HG02759 (cell line): ENCODE measurements around the gene EFHD2.
"Not testable (repeated sequence)": the region's sequence is repeated elsewhere in the genome, so short reads cannot be mapped to it uniquely, and the experiment has no call there.

Experiments used
- ATAC-seq: cut with Tn5 transposase; IDR thresholded peaks from one replicate; pipeline ENCODE4 v1.9.1; 2021; ENCODE audit warnings: mild to moderate bottlenecking, moderate library complexity; ENCODE audit not compliant: unreplicated experiment

Gene EFHD2

DNA sequence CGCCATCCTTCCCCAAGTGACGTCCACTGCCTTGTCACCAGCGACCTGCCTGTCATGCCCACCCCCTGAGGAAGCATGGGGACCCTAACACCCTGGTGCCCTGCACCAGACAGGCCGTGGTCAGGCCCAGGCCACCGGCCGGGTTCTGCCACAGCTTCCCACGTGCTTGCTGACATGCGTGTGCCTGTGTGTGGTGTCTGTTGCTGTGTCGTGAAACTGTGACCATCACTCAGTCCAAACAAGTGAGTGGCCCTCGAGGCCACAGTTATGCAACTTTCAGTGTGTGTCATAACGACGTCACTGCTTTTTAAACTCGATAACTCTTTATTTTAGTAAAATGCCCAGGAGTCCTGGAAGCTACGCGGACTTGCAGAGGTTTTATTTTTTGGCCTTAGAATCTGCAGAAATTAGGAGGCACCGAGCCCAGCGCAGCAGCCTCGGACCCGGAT, 20.0 kb downstream of the EFHD2 start:
- ATAC-seq, result no peak

DNA sequence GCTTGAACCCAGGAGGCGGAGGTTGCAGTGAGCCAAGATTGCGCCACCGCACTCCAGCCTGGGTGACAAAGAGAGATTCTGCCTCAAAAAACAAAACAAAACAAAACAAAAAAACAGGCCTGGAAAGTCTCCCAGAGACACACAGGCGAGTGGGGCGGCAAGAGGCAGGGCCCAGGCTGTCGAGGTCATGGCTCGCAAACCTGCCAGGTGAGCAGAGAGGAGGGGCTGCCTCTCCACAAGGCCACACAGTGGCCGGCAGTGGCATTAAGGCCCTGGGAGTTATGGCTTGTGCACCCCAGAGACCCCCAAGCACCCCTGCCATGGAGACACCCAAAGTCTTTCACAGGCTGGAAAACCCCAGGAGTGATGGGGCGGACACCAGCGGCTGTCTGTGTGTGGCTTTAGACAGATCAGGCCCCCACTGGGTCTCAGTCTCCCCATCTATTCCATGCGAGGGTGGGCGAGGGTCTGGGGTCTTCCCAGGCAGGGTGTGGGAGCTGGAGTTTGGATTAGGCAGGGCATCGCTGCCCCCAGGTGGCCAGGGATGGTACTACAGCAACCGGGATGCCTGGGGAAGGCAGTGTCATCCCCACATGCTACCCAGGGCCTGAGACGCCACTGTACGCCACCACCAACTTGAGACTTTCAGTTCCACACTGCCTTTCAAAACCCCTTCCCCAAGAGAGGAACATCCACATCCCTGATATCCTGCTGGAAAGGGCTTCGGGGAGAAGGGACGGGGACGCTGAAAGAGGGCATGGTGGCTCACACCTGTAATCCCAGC, 21.3 kb downstream of the EFHD2 start:
- no peak for ATAC-seq

DNA sequence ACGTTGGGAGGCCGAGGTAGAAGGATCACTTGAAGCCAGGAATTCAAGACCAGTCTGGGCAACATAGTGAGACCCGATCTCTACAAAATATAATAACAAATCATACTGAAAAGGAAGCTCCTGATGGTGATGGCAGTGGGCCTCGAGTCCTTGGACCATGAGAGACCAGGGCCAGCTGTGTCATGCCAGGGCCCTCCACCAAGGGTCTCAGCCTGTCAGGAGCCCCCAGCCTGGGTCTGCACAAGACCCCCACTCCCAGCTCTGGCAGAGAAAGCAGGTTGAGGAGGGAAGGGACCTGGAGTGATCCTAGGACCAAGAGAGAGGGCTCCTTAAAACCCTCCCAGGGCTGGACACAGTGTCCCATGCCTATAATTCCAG, 21.9 kb downstream of the EFHD2 start:
- ATAC-seq, result no peak

DNA sequence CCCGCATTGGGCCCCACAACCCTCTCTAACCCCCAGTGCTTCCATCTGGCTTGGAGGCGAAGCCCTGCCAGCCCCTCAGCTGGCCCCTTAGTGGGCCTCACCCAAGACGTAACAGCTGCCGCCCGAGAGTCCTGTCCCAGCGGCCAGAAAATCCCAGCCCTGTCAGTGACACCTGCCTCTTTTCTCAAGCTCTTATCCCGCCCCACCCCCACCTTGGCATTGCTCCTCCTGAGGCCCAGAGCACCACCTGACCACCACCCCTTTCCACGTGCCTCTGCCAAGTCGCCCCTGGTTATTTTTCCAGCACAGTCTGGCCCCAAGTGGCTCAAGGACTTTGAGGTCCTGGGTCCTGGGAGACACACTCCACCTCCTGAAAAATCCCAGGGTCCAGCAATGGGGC, 22.6 kb downstream of the EFHD2 start:
- ATAC-seq, result no peak

DNA sequence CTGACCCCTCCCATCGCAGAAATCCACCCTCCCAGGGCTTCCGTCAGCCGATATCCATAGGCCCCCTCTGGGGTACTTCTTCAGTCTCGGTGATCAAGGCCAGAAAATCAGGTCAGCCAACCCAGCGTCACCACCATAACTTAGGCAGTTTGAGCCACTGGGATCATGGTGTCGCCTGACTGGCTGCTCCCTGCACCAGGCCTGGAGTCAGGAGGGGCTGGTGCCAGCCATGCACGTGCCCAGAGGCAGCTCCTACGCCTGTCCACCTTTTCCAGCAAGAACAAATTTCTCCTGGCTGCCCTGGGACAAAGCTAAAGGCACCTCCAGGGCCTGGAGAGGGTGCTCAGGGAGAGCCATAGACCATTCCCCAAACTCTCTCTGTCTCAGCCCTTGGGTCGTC, 23.8 kb downstream of the EFHD2 start:
- ATAC-seq, result no peak

DNA sequence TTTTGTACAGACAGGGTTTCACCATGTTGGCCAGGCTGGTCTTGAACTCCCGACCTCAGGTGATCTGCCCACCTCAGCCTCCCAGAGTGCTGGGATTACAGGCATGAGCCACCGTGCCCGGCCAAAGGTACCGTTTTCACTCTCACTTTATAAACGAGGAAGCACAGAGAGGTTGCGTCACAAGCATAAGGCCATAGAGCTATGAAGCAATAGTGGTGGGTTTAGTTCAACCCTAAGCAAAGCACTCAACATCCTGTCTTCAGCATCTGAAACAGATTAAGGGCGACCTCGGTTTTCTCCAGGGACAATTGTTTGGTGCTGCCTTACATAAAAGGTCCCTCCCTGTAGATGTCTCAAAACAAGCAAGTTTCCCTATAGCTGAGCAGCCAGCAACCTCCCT, 25.1 kb downstream of the EFHD2 start:
- not testable (repeated sequence) for ATAC-seq

DNA sequence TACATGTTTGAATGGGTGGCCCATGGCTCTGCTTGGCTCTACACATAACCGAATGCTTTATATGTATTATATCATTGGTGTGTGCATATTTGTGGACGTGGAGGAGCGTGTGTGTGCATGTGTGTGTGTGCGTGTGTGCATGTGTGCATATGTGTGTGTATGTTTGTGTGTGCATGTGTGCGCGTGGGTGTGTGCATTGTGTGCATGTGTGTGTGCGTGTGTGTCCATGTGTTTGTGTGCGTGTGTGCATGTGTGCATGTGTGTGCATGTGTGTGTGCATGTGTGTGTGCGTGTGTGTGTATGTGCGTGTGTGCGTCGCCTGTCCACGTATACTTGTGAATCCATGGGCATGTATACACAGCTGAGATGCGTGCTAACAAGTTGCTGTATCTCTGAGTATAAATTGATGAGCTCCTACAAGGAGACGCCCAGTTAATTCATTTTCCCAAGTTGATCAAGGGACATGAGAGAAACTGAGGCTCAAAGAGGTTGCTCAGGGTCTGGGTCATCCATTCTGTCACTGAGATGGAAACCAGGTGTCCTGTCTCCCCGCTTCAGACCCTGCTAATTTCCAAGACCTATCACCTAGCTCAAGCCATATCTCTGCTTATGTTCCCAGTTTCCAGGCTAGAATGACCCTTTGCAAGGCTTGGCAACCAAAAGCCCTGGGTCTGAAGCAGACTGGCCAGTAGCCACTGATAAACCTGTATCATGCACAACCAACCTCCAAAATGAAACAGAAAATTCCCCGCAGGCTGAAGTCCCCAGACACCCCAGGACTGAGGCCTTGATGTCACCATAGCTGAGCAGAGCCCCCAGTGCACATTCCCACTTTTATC, 25.8 kb downstream of the EFHD2 start:
- ATAC-seq, result no peak

DNA sequence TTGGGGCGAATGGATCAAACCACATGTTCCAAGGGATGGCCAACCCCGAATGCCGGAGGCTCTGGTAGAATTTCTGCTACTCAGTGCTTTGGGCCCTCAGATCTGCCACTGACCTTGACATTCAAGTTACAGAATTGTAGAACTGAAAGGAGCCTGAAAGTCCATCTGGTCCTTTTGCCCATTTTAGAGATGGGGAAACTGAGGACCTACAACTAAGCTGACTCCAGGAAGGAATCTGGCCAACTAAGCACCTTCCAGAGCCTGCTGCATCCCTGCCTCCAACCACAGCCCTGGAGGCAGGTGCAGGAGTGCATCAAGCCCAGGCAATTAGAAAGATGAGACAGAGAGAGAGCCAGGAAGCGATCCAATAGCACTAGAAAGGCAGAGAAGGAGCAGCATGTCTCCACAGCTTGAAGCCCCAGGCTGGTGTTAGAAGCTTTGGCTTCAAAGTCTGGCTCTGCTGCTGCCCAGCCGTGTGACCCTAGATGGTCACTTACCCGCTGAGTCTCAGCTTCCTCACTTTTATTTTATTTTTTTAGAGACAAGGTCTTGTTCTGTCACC, 27.3 kb downstream of the EFHD2 start:
- ATAC-seq, result no peak

DNA sequence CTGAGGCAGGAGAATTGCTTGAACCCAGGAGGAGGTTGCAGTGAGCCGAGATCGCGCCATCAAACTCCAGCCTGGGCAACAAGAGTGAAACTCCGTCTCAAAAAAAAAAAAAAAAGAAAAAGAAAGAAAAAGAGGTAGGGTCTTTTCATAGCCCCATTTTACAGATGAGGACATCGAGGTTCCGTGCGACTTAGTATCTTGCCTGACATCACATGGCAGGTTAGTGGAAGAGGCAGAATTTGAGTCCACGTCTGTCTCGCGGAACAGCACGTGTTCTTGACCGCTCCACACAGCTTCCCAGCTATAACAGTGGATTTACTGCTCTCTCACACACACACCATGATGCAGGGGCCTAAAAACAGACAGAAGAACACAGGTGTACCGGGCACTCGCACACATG, 29.6 kb downstream of the EFHD2 start:
- no peak for ATAC-seq

DNA sequence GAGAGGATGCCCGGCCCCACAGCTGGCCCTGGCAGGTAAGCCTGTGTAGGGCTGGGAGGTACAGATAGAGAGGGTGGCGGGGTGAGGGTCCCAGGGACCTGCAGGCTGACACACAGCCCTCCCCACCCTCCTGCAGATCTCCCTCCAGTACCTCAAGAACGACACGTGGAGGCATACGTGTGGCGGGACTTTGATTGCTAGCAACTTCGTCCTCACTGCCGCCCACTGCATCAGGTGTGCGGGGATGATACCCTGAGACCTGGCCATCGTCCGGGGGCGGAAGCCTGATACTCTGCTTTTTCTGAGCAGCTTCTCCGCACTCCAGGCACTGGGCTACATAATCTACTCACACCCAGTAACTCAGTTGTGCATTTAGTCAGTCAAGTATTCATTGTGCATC, 30.7 kb downstream of the EFHD2 start:
- no peak for ATAC-seq

DNA sequence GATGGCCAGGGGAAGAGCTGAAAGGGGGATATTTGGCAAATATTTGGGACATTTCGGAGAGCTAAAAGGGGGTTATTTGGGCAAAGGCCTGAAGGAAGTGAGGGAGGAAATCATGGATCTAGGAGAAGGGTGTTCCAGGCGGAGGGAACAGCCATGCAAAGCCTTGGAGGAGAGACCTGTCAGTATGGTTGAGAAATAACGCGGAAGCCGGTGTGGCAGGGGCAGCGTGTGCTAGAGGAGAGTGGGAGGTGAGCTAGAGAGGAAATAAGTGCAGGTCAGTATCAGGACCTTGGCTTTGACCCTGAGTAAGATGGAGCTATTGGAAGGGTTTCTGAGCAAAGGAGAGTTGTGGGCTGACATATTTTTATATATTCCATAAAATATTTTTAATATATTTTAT, 31.6 kb downstream of the EFHD2 start:
- ATAC-seq, result no peak

DNA sequence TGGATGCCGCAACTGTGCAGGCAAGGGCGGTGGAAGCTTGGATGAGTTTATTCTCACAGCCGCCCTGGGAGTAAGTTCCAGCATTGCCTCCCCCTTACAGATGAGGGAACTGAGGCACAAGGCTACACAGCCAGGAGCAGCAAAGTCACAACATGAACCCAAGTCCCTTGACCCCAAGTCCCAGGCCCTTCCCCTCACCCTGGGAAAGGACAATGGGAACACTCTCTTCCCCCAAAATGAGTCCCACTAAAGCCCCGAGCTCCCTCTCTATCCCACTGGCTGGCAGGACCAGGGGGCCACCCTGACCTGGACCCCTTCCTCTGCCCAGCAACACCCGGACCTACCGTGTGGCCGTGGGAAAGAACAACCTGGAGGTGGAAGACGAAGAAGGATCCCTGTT, 32.4 kb downstream of the EFHD2 start:
- no peak for ATAC-seq

DNA sequence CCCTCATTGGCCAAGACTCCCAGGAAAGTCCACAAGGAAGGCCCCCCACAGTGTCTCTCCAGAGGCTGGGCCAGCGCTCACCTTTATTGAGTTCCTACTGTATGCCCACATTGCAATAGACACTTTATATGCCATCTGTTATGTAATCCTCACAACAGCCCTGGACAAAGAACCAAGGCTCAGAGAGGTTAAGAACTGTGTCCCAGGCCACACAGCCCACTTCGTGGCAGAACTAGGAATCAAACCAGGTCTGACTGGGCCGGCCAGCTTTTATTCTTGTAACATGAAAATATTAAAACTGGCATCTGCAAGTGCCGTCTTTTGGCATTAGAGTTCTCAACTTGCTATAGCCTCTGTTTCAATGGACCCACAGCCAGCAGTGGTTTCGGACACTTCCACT, 33.1 kb downstream of the EFHD2 start:
- ATAC-seq, result no peak

DNA sequence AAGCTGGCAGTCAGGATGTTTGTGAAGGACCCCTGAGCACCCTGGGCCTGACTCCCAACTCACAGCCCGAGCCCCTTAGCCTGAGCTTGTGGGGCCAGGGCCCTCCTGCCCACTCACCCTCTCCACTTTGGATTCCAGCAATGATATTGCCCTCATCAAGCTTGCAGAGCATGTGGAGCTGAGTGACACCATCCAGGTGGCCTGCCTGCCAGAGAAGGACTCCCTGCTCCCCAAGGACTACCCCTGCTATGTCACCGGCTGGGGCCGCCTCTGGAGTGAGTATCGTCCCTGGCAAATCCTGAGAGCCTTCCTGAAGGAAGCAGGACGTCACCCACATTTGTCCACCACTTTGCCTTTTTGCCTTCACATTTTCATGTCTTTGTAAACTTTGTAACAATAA, 33.6 kb downstream of the EFHD2 start:
- ATAC-seq, result no peak

DNA sequence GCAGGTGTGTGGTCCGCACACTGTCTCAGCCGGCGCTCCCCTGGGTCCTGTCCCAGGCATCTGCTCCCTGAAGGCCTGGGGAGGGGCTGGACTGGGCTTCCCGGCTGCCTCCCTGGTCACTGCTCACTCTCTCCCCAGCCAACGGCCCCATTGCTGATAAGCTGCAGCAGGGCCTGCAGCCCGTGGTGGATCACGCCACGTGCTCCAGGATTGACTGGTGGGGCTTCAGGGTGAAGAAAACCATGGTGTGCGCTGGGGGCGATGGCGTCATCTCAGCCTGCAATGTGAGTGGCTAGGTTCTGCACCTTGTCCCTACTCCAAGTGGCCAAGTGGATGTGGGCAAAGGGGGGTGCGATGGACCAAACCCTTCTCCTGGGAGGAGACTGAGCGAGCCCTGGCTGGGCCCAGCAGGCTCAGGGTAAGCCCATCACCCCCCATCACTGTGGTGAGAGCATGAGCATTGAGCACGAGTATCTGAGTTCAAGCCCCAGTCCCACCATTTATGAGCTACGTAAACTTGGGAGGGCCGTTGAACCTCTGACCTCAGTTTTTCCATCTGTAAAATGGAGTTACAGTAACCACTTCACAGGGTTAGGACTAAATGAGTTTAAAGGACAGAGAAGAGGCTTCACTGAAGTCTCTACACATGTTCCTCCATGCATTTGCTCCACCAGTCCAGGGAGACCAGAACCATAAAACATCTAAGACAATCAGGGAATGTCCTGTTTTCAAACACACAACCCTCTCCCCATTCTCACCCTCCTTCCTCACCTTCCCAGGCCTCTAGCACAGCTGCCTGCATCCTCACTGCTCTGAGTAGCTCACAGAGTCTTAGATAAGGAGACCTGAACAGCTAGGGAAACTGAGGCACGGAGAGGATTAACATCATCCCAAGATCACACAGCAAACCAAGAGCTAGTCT, 35.0 kb downstream of the EFHD2 start:
- ATAC-seq, result no peak

DNA sequence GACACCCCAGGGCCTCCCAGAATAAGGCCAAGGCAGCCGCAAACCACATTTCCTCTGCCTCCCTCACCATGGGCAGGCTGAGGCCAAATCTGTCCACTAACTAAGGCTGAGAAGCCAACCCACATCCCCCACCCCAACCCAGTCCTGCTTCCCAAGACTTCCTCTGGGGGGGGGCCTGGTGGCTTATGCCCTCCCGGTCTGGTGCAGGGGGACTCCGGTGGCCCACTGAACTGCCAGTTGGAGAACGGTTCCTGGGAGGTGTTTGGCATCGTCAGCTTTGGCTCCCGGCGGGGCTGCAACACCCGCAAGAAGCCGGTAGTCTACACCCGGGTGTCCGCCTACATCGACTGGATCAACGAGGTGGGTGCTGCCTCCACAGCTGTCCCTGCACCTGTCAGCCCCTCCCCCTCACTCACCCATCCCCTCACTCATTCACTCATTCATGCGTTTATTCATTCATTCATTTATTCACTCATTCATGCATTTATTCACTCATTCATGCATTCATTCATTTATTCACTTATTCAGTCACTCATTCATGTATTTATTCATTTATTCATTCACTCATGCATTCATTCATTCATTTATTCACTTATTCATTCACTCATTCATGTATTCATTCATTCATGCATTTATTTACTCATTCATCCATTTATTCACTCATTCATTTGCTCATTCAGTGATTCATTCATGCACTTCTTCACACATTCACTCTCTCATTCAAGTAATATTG, 35.9 kb downstream of the EFHD2 start:
- ATAC-seq, result no peak

DNA sequence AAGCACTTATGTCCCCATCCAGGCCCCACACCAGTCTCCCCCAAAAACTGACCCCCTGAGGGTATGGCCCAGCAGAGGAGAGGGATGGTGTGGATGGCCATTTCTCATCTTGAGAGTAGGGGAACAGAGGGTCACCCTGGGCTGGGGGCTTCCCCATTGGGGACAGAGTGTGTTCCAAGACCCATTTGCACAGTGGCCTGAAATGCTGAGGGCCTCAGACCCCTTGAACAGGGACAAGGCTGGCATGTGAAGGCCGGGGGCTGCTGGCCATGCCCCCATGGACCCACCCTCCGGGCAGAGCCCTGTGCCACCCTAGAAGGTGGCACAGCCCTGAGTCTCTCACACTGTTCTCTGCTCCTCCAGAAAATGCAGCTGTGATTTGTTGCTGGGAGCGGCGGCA, 36.5 kb downstream of the EFHD2 start:
- ATAC-seq, result no peak

DNA sequence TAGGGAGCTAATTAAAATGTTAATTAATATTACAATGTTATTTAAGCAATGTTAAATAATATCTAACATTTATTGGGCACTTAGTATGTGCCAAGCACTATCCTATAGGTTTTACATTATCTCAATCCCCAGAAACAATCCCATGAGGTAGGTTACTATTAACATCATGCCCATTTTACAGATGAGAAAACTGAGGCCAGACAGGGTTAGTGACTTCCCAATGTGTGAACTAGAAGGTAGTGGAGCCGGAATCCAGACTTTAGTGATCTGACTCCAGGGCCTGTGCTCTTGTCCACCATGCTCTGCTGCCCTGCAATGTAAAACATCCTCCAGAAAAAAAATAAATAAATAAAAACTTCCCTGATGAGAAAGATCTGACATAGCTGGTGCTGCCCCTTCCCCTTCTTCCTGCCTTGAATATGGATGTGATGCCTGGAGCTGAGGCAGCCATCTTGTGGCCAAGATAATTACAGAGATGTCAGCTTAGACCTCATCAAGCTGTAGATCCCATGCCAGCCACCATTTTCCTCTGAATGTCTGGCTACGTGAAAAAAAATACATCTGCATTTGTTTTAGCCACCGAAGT, 39.3 kb downstream of the EFHD2 start:
- no peak for ATAC-seq

DNA sequence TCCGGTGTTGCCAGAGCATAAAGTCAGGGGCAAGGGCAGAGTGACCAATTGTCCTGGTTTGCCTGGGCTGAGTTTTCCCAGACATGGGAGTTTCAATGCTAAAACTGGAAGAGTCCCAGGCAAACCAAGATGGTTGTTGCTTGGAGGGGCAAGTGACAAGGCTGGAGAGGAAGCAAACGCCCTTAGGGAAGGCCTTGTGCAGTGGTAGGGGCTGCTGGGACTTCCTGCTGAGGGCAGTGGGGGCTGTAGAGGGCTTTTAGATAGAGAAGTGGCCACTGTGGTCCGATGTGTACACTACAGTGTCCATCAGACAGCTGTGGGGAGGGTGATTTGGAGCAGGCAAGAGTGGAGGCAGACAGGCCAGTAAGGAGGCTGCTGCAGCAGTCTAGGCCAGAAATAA, 39.9 kb downstream of the EFHD2 start:
- ATAC-seq, result no peak
